Activated naive CD4-positive, alpha-beta T cell treated with anti-CD3 and anti-CD28 coated beads, Interleukin-2, amount 10 ng/mL, durations not matched to agents 5 hours and 36 hours (primary cell): ENCODE measurements around the gene FREM2. TPM values are rescaled to one million over a fixed set of nuclear protein-coding genes. Genes with fewer than 3 reads are reported as not detected.

Source experiments
- total RNA-seq, 2 experiments: library from RNA; stranded (reverse); gene quantifications; one replicate each; pipeline ENCODE4 v1.2.3, GENCODE V29; 2021

FREM2 gene, protein sequence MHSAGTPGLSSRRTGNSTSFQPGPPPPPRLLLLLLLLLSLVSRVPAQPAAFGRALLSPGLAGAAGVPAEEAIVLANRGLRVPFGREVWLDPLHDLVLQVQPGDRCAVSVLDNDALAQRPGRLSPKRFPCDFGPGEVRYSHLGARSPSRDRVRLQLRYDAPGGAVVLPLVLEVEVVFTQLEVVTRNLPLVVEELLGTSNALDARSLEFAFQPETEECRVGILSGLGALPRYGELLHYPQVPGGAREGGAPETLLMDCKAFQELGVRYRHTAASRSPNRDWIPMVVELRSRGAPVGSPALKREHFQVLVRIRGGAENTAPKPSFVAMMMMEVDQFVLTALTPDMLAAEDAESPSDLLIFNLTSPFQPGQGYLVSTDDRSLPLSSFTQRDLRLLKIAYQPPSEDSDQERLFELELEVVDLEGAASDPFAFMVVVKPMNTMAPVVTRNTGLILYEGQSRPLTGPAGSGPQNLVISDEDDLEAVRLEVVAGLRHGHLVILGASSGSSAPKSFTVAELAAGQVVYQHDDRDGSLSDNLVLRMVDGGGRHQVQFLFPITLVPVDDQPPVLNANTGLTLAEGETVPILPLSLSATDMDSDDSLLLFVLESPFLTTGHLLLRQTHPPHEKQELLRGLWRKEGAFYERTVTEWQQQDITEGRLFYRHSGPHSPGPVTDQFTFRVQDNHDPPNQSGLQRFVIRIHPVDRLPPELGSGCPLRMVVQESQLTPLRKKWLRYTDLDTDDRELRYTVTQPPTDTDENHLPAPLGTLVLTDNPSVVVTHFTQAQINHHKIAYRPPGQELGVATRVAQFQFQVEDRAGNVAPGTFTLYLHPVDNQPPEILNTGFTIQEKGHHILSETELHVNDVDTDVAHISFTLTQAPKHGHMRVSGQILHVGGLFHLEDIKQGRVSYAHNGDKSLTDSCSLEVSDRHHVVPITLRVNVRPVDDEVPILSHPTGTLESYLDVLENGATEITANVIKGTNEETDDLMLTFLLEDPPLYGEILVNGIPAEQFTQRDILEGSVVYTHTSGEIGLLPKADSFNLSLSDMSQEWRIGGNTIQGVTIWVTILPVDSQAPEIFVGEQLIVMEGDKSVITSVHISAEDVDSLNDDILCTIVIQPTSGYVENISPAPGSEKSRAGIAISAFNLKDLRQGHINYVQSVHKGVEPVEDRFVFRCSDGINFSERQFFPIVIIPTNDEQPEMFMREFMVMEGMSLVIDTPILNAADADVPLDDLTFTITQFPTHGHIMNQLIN (N-terminal part only)
- total RNA-seq = not detected

GRCh38 chr13:38686577-38687245, at the start of gene FREM2:
Gene FREM2 (plus strand): TSS chr13:38687077. CDS start chr13:38687345, 268 bp downstream.

